Measurements from ENCODE around the gene NPLOC4.

NPLOC4 gene

GRCh38 chr17:81569986-81570514 is 66.9 kb downstream of the NPLOC4 start:
- H3K4me3 ChIP-seq (ENCODE audit: low read depth, low read length) = no peak overlapping the region
- no peak for TF ChIP-seq CTCF (IDR thresholded peaks at IDR 0.05; ENCODE audit: borderline replicate concordance, insufficient read depth, low read depth, low read length)

GRCh38 chr17:81568416-81568815 is 68.5 kb downstream of the NPLOC4 start:
- TF ChIP-seq CTCF (IDR thresholded peaks at IDR 0.05; ENCODE audit: borderline replicate concordance, insufficient read depth, low read depth, low read length) = no peak
- H3K4me3 ChIP-seq (ENCODE audit: low read depth, low read length) = no peak overlapping the region

- no peak overlapping the region for H3K4me3 ChIP-seq (ENCODE audit: low read depth, low read length)
- TF ChIP-seq CTCF (IDR thresholded peaks at IDR 0.05; ENCODE audit: borderline replicate concordance, insufficient read depth, low read depth, low read length) = no peak
These were observed 69.7 kb downstream of the NPLOC4 start for GRCh38 chr17:81567191-81567590.

GRCh38 chr17:81566461-81567126 is 70.3 kb downstream of the NPLOC4 start:
- no peak overlapping the region for H3K4me3 ChIP-seq (ENCODE audit: low read depth, low read length)

GRCh38 chr17:81565231-81565630 is 71.7 kb downstream of the NPLOC4 start:
- no peak overlapping the region for H3K4me3 ChIP-seq (ENCODE audit: low read depth, low read length)
- no peak for TF ChIP-seq CTCF (IDR thresholded peaks at IDR 0.05; ENCODE audit: borderline replicate concordance, insufficient read depth, low read depth, low read length)

More at GRCh38 chr17:81566461-81567126, 70.3 kb downstream of the NPLOC4 start:
- no peak for TF ChIP-seq CTCF (IDR thresholded peaks at IDR 0.05; ENCODE audit: borderline replicate concordance, insufficient read depth, low read depth, low read length)

GRCh38 chr17:81564778-81565177 is 72.1 kb downstream of the NPLOC4 start:
- no peak for TF ChIP-seq CTCF (IDR thresholded peaks at IDR 0.05; ENCODE audit: borderline replicate concordance, insufficient read depth, low read depth, low read length)
- no peak overlapping the region for H3K4me3 ChIP-seq (ENCODE audit: low read depth, low read length)
